SK-N-SH (cell line): ENCODE results near the gene PDE4D. TPM values are rescaled to one million over a fixed set of nuclear protein-coding genes. Genes with fewer than 3 reads are reported as not detected.
A peak's percentile ranks its signal among the peaks of the same experiment; 100 is the strongest.

Experiments used
- CTCF ChIA-PET: fragments of 300-600, 350-600 bp; formaldehyde crosslinking; extraction: SDS; loops from one replicate; lab custom pipeline; 2021; lab: Yijun Ruan, JAX
- POLR2A ChIA-PET: fragments of 350-600 bp; sonication (Branson Sonifier 250); formaldehyde crosslinking; extraction: SDS; loops from one replicate; lab custom pipeline; 2020; ENCODE audit warnings: antibody characterized with exemption, inconsistent platforms; lab: Yijun Ruan, JAX
- DNase-seq: peaks from one replicate; pipeline ENCODE4 v3.0.0; 2012
- H2AFZ ChIP-seq: fragments of 200-600 bp; sonication (generic); 2 replicates; pipeline ENCODE4 v1.8.1; 2016; ENCODE audit warnings: antibody characterized with exemption, mild to moderate bottlenecking, low read depth
- H3F3A ChIP-seq: fragments of 200-600 bp; sonication (generic); replicated peaks from 2 replicates; pipeline ENCODE3; 2016; ENCODE audit warnings: antibody characterized with exemption, mild to moderate bottlenecking; ENCODE audit not compliant: insufficient read depth
- H3K27ac ChIP-seq, 2 experiments: fragments of 200-500 bp in 1 of 2; fragments of 200-600 bp in 1 of 2; sonication (Bioruptor generic) in 1 of 2; sonication (generic), shearing (Covaris generic) in 1 of 2; 2 replicates each; pipeline versions ENCODE4 v1.5.1 to v1.6.1; 2014 to 2016; ENCODE audit warnings: low read depth in 2 of 2, inconsistent platforms in 1 of 2, low read length in 1 of 2, mild to moderate bottlenecking in 1 of 2, mixed read lengths in 1 of 2
- H3K27me3 ChIP-seq: fragments of 200-600 bp; sonication (generic), shearing (Covaris generic); 2 replicates; pipeline ENCODE4 v1.6.1; 2016; ENCODE audit warnings: mixed run types; ENCODE audit not compliant: insufficient read depth
- H3K36me3 ChIP-seq, 2 experiments: fragments of 200-500 bp in 1 of 2; fragments of 200-600 bp in 1 of 2; sonication (Bioruptor generic) in 1 of 2; sonication (generic) in 1 of 2; replicated peaks in 1 of 2; 2 replicates each; pipeline versions ENCODE3 to v1.5.1; 2014 to 2016; ENCODE audit warnings: low read length in 1 of 2, mild to moderate bottlenecking in 1 of 2; ENCODE audit not compliant: insufficient read depth in 2 of 2, control insufficient read depth in 1 of 2
- H3K4me1 ChIP-seq, 2 experiments: fragments of 200-500 bp in 1 of 2; fragments of 200-600 bp in 1 of 2; sonication (Bioruptor generic) in 1 of 2; sonication (generic), shearing (Covaris generic) in 1 of 2; 2 replicates each; pipeline versions ENCODE4 v1.5.1 to v1.6.1; 2014 to 2016; ENCODE audit warnings: low read depth in 1 of 2, low read length in 1 of 2, mixed run types in 1 of 2; ENCODE audit not compliant: insufficient read depth in 2 of 2, control insufficient read depth in 1 of 2
- H3K4me2 ChIP-seq: fragments of 200-600 bp; sonication (generic), shearing (Covaris generic); 2 replicates; pipeline ENCODE4 v1.6.1; 2017; ENCODE audit warnings: mixed run types
- H3K4me3 ChIP-seq, 2 experiments: fragments of 200-500 bp in 1 of 2; fragments of 200-600 bp in 1 of 2; sonication (Bioruptor generic) in 1 of 2; sonication (generic), shearing (Covaris generic) in 1 of 2; 2 replicates each; pipeline versions ENCODE4 v1.5.1 to v1.8.1; 2014 to 2016; ENCODE audit warnings: low read depth in 2 of 2, inconsistent platforms in 1 of 2, low read length in 1 of 2, mild to moderate bottlenecking in 1 of 2, mixed read lengths in 1 of 2, moderate library complexity in 1 of 2
- H3K79me2 ChIP-seq: fragments of 200-600 bp; sonication (generic); 2 replicates; pipeline ENCODE4 v1.8.1; 2017; ENCODE audit warnings: mild to moderate bottlenecking; ENCODE audit not compliant: insufficient read depth
- H3K9ac ChIP-seq: fragments of 200-600 bp; sonication (generic); 2 replicates; pipeline ENCODE4 v1.6.1; 2017; ENCODE audit warnings: mixed run types
- H3K9me2 ChIP-seq: fragments of 200-600 bp; sonication (generic); 2 replicates; pipeline ENCODE4 v1.6.1; 2017; ENCODE audit warnings: mixed run types
- H3K9me3 ChIP-seq: fragments of 200-600 bp; sonication (generic); 2 replicates; pipeline ENCODE4 v1.6.1; 2017; ENCODE audit warnings: mixed run types, mild to moderate bottlenecking, moderate library complexity
- H4K20me1 ChIP-seq: fragments of 200-600 bp; sonication (generic); 2 replicates; pipeline ENCODE4 v1.6.1; 2017; ENCODE audit warnings: mild to moderate bottlenecking, mixed run types; ENCODE audit not compliant: insufficient read depth
- CTCF ChIP-seq: fragments of 200-600 bp; sonication (generic); IDR thresholded peaks from 2 replicates; pipeline ENCODE4 v1.6.1; 2017; ENCODE audit warnings: antibody characterized with exemption, mild to moderate bottlenecking, moderate library complexity
- EP300 ChIP-seq, 2 experiments: IDR thresholded peaks; 2 replicates each; pipeline versions ENCODE4 v1.4.0 to v1.6.1; 2012; ENCODE audit warnings: borderline replicate concordance in 1 of 2, low read depth in 1 of 2, low read length in 1 of 2
- FOXJ3 ChIP-seq: sonication (generic); formaldehyde crosslinking; IDR thresholded peaks from 2 replicates; pipeline ENCODE4 v1.5.1; 2020; ENCODE audit warnings: mild to moderate bottlenecking, missing genetic modification reagents
- FOXM1 ChIP-seq: IDR thresholded peaks from 2 replicates; pipeline ENCODE4 v1.4.0; 2012; ENCODE audit warnings: low read depth, mild to moderate bottlenecking
- GATA2 ChIP-seq: sonication (generic); formaldehyde crosslinking; IDR thresholded peaks from 2 replicates; pipeline ENCODE4 v1.5.0; 2020; ENCODE audit warnings: mild to moderate bottlenecking, missing genetic modification reagents
- JUND ChIP-seq: IDR thresholded peaks from 2 replicates; pipeline ENCODE4 v1.4.0; 2012
- MEF2A ChIP-seq: IDR thresholded peaks from 2 replicates; pipeline ENCODE4 v1.4.0; 2012; ENCODE audit warnings: low read depth, borderline replicate concordance
- MXI1 ChIP-seq: IDR thresholded peaks from 2 replicates; pipeline ENCODE4 v1.6.1; 2012; ENCODE audit warnings: mild to moderate bottlenecking, low read depth, low read length, improper control_type of control experiment
- POLR2AphosphoS5 ChIP-seq: IDR thresholded peaks from 2 replicates; pipeline ENCODE4 v1.6.1; 2012; ENCODE audit warnings: low read depth, low read length
- RAD21 ChIP-seq: IDR thresholded peaks from 2 replicates; pipeline ENCODE4 v1.6.1; 2012; ENCODE audit warnings: mild to moderate bottlenecking, low read length
- RCOR1 ChIP-seq: fragments of 150-350 bp; IDR thresholded peaks from 2 replicates; pipeline ENCODE4 v1.6.1; 2017; ENCODE audit warnings: antibody characterized with exemption, low read length
- SIN3A ChIP-seq: IDR thresholded peaks from 2 replicates; pipeline ENCODE4 v1.6.1; 2012; ENCODE audit warnings: low read depth, mild to moderate bottlenecking, low read length, moderate library complexity, borderline replicate concordance
- SMC3 ChIP-seq: IDR thresholded peaks from 2 replicates; pipeline ENCODE4 v1.6.1; 2012; ENCODE audit warnings: low read depth, low read length, improper control_type of control experiment
- TAF1 ChIP-seq: IDR thresholded peaks from 2 replicates; pipeline ENCODE4 v1.6.1; 2012; ENCODE audit warnings: low read depth, mild to moderate bottlenecking, low read length, moderate library complexity, borderline replicate concordance
- TCF12 ChIP-seq: IDR thresholded peaks from 2 replicates; pipeline ENCODE4 v1.4.0; 2012
- TEAD4 ChIP-seq: IDR thresholded peaks from 2 replicates; pipeline ENCODE4 v1.4.0; 2012; ENCODE audit warnings: mild to moderate bottlenecking, borderline replicate concordance; ENCODE audit not compliant: insufficient read depth
- WGBS: methylation state at CpG from one replicate; pipeline ENCODE4 v1.1.6; 2017; ENCODE audit warnings: low lambda C conversion rate; 5-methylcytosine and 5-hydroxymethylcytosine counted together
- polyA plus RNA-seq, 3 experiments: library from polyadenylated mRNA; depleted of rRNA; stranded (reverse); fragments of >200 nt; gene quantifications; 2 replicates each; pipeline ENCODE4 v1.2.3, GENCODE V29; 2012

The PDE4D gene
- polyA plus RNA-seq, 1 of the 3 experiments (the other 2 are of a cell fraction): 2.4 TPM

GRCh38 chr5:59500014-59500413 lies 393.5 kb downstream of the PDE4D start:
- Histone ChIP-seq H3K27ac (no peak overlapping the region), H2AFZ (no peak overlapping the region), H3K4me2 (no peak overlapping the region), H3K9me3 (no peaks in the 10 kb centered on the region), H3K9ac (no peak overlapping the region), H3K79me2 (no peaks in the 10 kb centered on the region), H3K27me3 (no peaks in the 10 kb centered on the region), H3K36me3 (no peaks in the 10 kb centered on the region), H3K4me1 (no peaks in the 10 kb centered on the region), H4K20me1 (no peaks in the 10 kb centered on the region), H3K4me3 (no peak overlapping the region), H3K9me2 (no peaks in the 10 kb centered on the region), H3F3A (no peaks in the 10 kb centered on the region)
- ChIA-PET CTCF (no interaction called here), POLR2A (no interaction called here)
- no peak for DNase-seq
- TF ChIP-seq SIN3A (no peak), RCOR1 (no peak), FOXM1 (no peak), POLR2AphosphoS5 (no peak), TCF12 (no peak), TEAD4 (no peak)
- WGBS: 83% methylated on average over 1 of the region's 1 CpG

GRCh38 chr5:59497207-59497606 lies 396.3 kb downstream of the PDE4D start:
- no peak overlapping the region for H3K9ac ChIP-seq
- no peaks in the 10 kb centered on the region for H3K79me2 ChIP-seq
- H3K4me2 ChIP-seq: no peak overlapping the region
- no peaks in the 10 kb centered on the region for H3K4me1 ChIP-seq
- H3K27me3 ChIP-seq: no peaks in the 10 kb centered on the region
- no peak overlapping the region for H3K4me3 ChIP-seq
- ChIA-PET CTCF (interaction anchor here (0.7 to 1.8 kb wide), 3 partner anchors 9 to 303 kb away, joined by 3 to 7 read pairs (median 4); no protein-coding TSS in a partner anchor), POLR2A (no interaction called here)
- TF ChIP-seq MEF2A: no peak
- no peak for TF ChIP-seq SMC3
- no peak for TF ChIP-seq RAD21
- TF ChIP-seq GATA2 (CRISPR knock-in tag): no peak
- TF ChIP-seq FOXJ3 (CRISPR knock-in tag): no peak
- TF ChIP-seq EP300 (IDR thresholded peaks at IDR 0.05; ENCODE audit: borderline replicate concordance in 1 of 2, low read depth in 1 of 2, low read length in 1 of 2): no peak
- TF ChIP-seq JUND: no peak
- TF ChIP-seq TAF1: no peak
- no peaks in the 10 kb centered on the region for H3K36me3 ChIP-seq
- 55% methylated on average over 1 of the region's 1 CpG for WGBS
- H3K9me3 ChIP-seq: no peaks in the 10 kb centered on the region
- DNase-seq: no peak
- no peaks in the 10 kb centered on the region for H4K20me1 ChIP-seq
- no peak overlapping the region for H3K27ac ChIP-seq
- no peak overlapping the region for H2AFZ ChIP-seq
- H3K9me2 ChIP-seq: no peaks in the 10 kb centered on the region
- H3F3A ChIP-seq: no peaks in the 10 kb centered on the region

- POLR2A ChIA-PET: no interaction called here
- Histone ChIP-seq H3K27me3 (no peaks in the 10 kb centered on the region), H4K20me1 (no peaks in the 10 kb centered on the region), H3K4me3 (no peak overlapping the region), H3K9me2 (no peaks in the 10 kb centered on the region), H3K36me3 (no peaks in the 10 kb centered on the region), H3K79me2 (no peaks in the 10 kb centered on the region), H3K9ac (no peak overlapping the region), H3K27ac (no peak overlapping the region), H3K9me3 (no peaks in the 10 kb centered on the region), H3K4me1 (no peaks in the 10 kb centered on the region), H2AFZ (no peak overlapping the region), H3K4me2 (no peak overlapping the region), H3F3A (no peaks in the 10 kb centered on the region)
- CTCF ChIA-PET: interaction anchor here (0.7 to 3.3 kb wide), 4 partner anchors 9 to 304 kb away, joined by 3 to 16 read pairs (median 6); no protein-coding TSS in a partner anchor
- no peak for DNase-seq
- WGBS: 90% methylated on average over 17 of the region's 17 CpGs
- TF ChIP-seq MXI1 (no peak), CTCF (peak; percentile 46), RAD21 (peak; percentile 36; the same call in 1 of the 2 replicates)
Observed at GRCh38 chr5:59496524-59497134, 396.9 kb downstream of the PDE4D start.
